Astrocyte of the spinal cord (primary cell): ENCODE results near the gene SPEF1.
A peak's percentile ranks its signal among the peaks of the same experiment; 100 is the strongest.

Source experiments
- DNase-seq: peaks from one replicate; pipeline ENCODE4 v3.0.0; 2011; ENCODE audit warnings: low read depth, low spot score
- H3K4me3 ChIP-seq: 2 replicates; pipeline ENCODE4 v1.5.1; 2011; ENCODE audit warnings: low read depth, mild to moderate bottlenecking, low read length, moderate library complexity
- CTCF ChIP-seq: IDR thresholded peaks from 2 replicates; pipeline ENCODE4 v1.5.1; 2012; ENCODE audit warnings: low read depth, mild to moderate bottlenecking, low read length, inconsistent platforms
- in situ Hi-C: cut with HindIII; loops from 2 replicates; pipeline ENCODE4 v1.10.0; 2017; ENCODE audit warnings: low sequenced_read_pairs

SPEF1 gene

GRCh38 chr20:3801299-3801698 is 20.1 kb upstream of the SPEF1 start:
- TF ChIP-seq CTCF = no peak
- in situ Hi-C loops = no loop called here
- DNase-seq = no peak
- H3K4me3 ChIP-seq = no peak overlapping the region

GRCh38 chr20:3800878-3801260 is 19.6 kb upstream of the SPEF1 start:
- in situ Hi-C loops = no loop called here
- TF ChIP-seq CTCF = no peak
- DNase-seq = no peak
- no peak overlapping the region for H3K4me3 ChIP-seq

- DNase-seq = no peak
These were observed 19.1 kb upstream of the SPEF1 start for GRCh38 chr20:3800256-3800877.

GRCh38 chr20:3798908-3799248 is 17.6 kb upstream of the SPEF1 start:
- no peak for DNase-seq
- in situ Hi-C loops = no loop called here
- no peak overlapping the region for H3K4me3 ChIP-seq
- no peak for TF ChIP-seq CTCF

More at GRCh38 chr20:3800256-3800877, 19.1 kb upstream of the SPEF1 start:
- TF ChIP-seq CTCF = no peak
- in situ Hi-C loops = no loop called here
- no peak overlapping the region for H3K4me3 ChIP-seq

GRCh38 chr20:3798373-3798768 is 17.1 kb upstream of the SPEF1 start:
- in situ Hi-C loops = no loop called here
- TF ChIP-seq CTCF = no peak
- peak overlapping the region; percentile 70 for H3K4me3 ChIP-seq
- DNase-seq = no peak

GRCh38 chr20:3797592-3798372 is 16.5 kb upstream of the SPEF1 start:
- in situ Hi-C loops = no loop called here
- DNase-seq = no peak
- H3K4me3 ChIP-seq = peak overlapping the region; percentile 70
- TF ChIP-seq CTCF = no peak
